Measurements from ENCODE around the gene SYT12.

GRCh38 chr11:66975405-66976027 is 47.4 kb upstream of the SYT12 start:
- TF ChIP-seq CTCF (IDR thresholded peaks at IDR 0.05 in 8 of 11, conservative IDR thresholded peaks at IDR 0.05 in 3 of 11) (no peak), POLR2A (IDR thresholded peaks at IDR 0.05) (no peak)
